Caco-2 (cell line): Measurements from ENCODE around the gene DIP2B. TPM values are rescaled to one million over a fixed set of nuclear protein-coding genes. Genes with fewer than 3 reads are reported as not detected.

Source experiments
- BruUV-seq: library from RNA; stranded (reverse); fragments of 400-500 nt; replicated peaks from 2 replicates; lab custom pipeline; 2021; lab: Mats Ljungman, UMichigan
- CTCF ChIA-PET: fragments of 300-600 bp; sonication (Branson Sonifier 250); formaldehyde crosslinking; loops from one replicate; lab custom pipeline; 2022; ENCODE audit warnings: antibody characterized with exemption; lab: Charles Lee
- POLR2A ChIA-PET: fragments of 300-600 bp; sonication (Branson Sonifier 250); formaldehyde crosslinking; loops from one replicate; lab custom pipeline; 2022; ENCODE audit warnings: antibody characterized with exemption; lab: Charles Lee
- DNase-seq, 2 experiments: peaks; one replicate each; pipeline versions ENCODE4 v3.0.0 to v3.0.0-alpha.2; 2020 to 2022
- H3K27me3 ChIP-seq: replicated peaks from 2 replicates; pipeline ENCODE4 v1.6.0; 2011; ENCODE audit warnings: low read length; ENCODE audit not compliant: control insufficient read depth, insufficient read depth
- H3K36me3 ChIP-seq: 2 replicates; pipeline ENCODE4 v1.5.1; 2011; ENCODE audit warnings: low read length; ENCODE audit not compliant: control insufficient read depth, insufficient read depth
- H3K4me1 ChIP-seq: fragments of 250-450 bp; sonication (Bioruptor Pico); 2 replicates; pipeline ENCODE4 v1.5.1; 2020; ENCODE audit warnings: mild to moderate bottlenecking
- H3K4me3 ChIP-seq: 2 replicates; pipeline ENCODE4 v1.5.1; 2011; ENCODE audit warnings: low read depth, mild to moderate bottlenecking, control low read depth, low read length
- H3K9me3 ChIP-seq: fragments of 250-450 bp; sonication (Bioruptor Pico); 2 replicates; pipeline ENCODE4 v1.5.1; 2020; ENCODE audit warnings: mild to moderate bottlenecking, moderate library complexity
- H3K27ac Mint-ChIP-seq: one replicate; pipeline ENCODE4 v1.8.0; 2022; ENCODE audit warnings: mixed read lengths; ENCODE audit not compliant: unreplicated experiment
- H3K27me3 Mint-ChIP-seq: one replicate; pipeline ENCODE4 v1.8.0; 2022; ENCODE audit warnings: mixed read lengths; ENCODE audit not compliant: insufficient read depth, unreplicated experiment
- H3K36me3 Mint-ChIP-seq: one replicate; pipeline ENCODE4 v1.8.0; 2022; ENCODE audit warnings: mild to moderate bottlenecking, mixed read lengths; ENCODE audit not compliant: insufficient read depth, unreplicated experiment
- H3K4me1 Mint-ChIP-seq: one replicate; pipeline ENCODE4 v1.8.0; 2022; ENCODE audit warnings: low read depth, mixed read lengths; ENCODE audit not compliant: unreplicated experiment
- H3K4me3 Mint-ChIP-seq: one replicate; pipeline ENCODE4 v1.8.0; 2022; ENCODE audit warnings: mild to moderate bottlenecking, moderate library complexity, mixed read lengths; ENCODE audit not compliant: unreplicated experiment
- H3K9me3 Mint-ChIP-seq: one replicate; pipeline ENCODE4 v1.8.0; 2022; ENCODE audit warnings: mixed read lengths; ENCODE audit not compliant: unreplicated experiment
- intact Hi-C: fragments of 100-400 bp; cut with micrococcal nuclease; formaldehyde crosslinking; loops from one replicate; pipeline ENCODE4 v1.10.0; 2022; ENCODE audit not compliant: unreplicated experiment
- total RNA-seq: library from RNA; stranded (reverse); gene quantifications from 2 replicates; pipeline ENCODE4 v1.2.3, GENCODE V29; 2022
- TF ChIP-seq, protein P1 (sequence below), 2 experiments: fragments of 200-600 bp in 1 of 2; IDR thresholded peaks; 1 replicate in 1 of 2; 2 replicates in 1 of 2; pipeline versions ENCODE4 v1.5.1 to v1.8.0; 2011 to 2022; ENCODE audit warnings: antibody characterized with exemption in 1 of 2, control low read depth in 1 of 2, inconsistent platforms in 1 of 2, low read depth in 1 of 2, low read length in 1 of 2, mild to moderate bottlenecking in 1 of 2, moderate library complexity in 1 of 2; ENCODE audit not compliant: insufficient read depth in 1 of 2, severe bottlenecking in 1 of 2, unreplicated experiment in 1 of 2

Gene DIP2B
- total RNA-seq, 1 experiment from 2014 or later: 32.7 TPM

DNA sequence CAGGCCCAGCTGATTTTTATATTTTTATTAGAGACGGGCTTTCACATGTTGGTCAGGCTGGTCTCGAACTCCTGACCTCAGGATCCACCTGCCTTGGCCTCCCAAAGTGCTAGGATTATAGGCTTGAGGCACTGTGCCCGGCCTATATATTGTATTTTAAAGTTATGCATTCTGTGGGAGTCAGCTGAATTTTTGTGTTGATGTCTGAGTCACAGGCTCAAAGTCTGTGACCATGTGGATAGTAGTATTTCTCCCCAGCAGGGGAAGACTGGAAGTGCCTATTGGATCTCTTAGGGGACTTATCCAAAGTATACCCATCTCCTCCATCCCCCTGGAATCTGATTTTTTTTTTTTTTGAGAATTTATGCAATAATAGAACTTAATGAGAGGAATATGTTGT is 215.3 kb downstream of the DIP2B start:
- CTCF ChIA-PET: interaction anchor here (0.6 kb wide), 1 partner anchor 21 kb away, joined by 3 read pairs; no protein-coding TSS in a partner anchor
- no TSS peak for BruUV-seq
- POLR2A ChIA-PET: no interaction called here
- Mint-ChIP-seq H3K4me1 (no peaks in the 10 kb centered on the region), H3K4me3 (no peak overlapping the region), H3K9me3 (no peaks in the 10 kb centered on the region), H3K36me3 (peaks cover 87% of the 10 kb centered on the region), H3K27ac (no peak overlapping the region), H3K27me3 (no peaks in the 10 kb centered on the region)
- H3K4me1 ChIP-seq: no peaks in the 10 kb centered on the region
- TF ChIP-seq, protein P1, sequence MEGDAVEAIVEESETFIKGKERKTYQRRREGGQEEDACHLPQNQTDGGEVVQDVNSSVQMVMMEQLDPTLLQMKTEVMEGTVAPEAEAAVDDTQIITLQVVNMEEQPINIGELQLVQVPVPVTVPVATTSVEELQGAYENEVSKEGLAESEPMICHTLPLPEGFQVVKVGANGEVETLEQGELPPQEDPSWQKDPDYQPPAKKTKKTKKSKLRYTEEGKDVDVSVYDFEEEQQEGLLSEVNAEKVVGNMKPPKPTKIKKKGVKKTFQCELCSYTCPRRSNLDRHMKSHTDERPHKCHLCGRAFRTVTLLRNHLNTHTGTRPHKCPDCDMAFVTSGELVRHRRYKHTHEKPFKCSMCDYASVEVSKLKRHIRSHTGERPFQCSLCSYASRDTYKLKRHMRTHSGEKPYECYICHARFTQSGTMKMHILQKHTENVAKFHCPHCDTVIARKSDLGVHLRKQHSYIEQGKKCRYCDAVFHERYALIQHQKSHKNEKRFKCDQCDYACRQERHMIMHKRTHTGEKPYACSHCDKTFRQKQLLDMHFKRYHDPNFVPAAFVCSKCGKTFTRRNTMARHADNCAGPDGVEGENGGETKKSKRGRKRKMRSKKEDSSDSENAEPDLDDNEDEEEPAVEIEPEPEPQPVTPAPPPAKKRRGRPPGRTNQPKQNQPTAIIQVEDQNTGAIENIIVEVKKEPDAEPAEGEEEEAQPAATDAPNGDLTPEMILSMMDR (IDR thresholded peaks at IDR 0.05; ENCODE audit: insufficient read depth in 1 of 2, low read depth in 1 of 2, low read length in 1 of 2, severe bottlenecking in 1 of 2, unreplicated experiment in 1 of 2): no peak
- H3K9me3 ChIP-seq: no peaks in the 10 kb centered on the region
- no peak for DNase-seq
- intact Hi-C loops: no loop called here
- H3K36me3 ChIP-seq: peaks cover 10% of the 10 kb centered on the region
- no peaks in the 10 kb centered on the region for H3K27me3 ChIP-seq
- H3K4me3 ChIP-seq: no peak overlapping the region

DNA sequence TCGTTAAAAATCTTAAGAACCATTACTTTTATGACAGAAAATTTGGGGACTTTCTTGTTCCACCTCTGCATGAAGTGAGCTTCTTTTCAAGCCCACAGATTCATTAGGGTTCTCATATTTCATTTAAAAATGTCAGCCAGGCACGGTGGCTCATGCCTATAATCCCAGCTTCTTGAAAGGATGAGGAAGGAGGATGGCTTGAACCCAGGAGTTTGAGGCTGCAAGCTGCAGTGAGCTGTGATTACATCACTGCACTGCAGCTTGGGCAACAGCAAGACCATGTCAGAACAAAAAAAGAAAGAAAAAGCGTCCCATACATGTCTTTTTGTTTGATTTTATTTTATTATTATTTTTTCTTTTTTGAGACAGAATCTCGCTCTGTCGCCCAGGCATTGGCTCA is 215.7 kb downstream of the DIP2B start:
- ChIA-PET POLR2A (no interaction called here), CTCF (interaction anchor here (0.6 kb wide), 1 partner anchor 20 kb away, joined by 3 read pairs; no protein-coding TSS in a partner anchor)
- no peaks in the 10 kb centered on the region for H3K27me3 Mint-ChIP-seq
- H3K36me3 Mint-ChIP-seq: peaks cover 86% of the 10 kb centered on the region
- DNase-seq: no peak
- no peaks in the 10 kb centered on the region for H3K4me1 ChIP-seq
- no TSS peak for BruUV-seq
- H3K36me3 ChIP-seq: peaks cover 8% of the 10 kb centered on the region
- TF ChIP-seq, protein P1 (IDR thresholded peaks at IDR 0.05; ENCODE audit: insufficient read depth in 1 of 2, low read depth in 1 of 2, low read length in 1 of 2, severe bottlenecking in 1 of 2, unreplicated experiment in 1 of 2): no peak
- no peak overlapping the region for H3K27ac Mint-ChIP-seq
- no peaks in the 10 kb centered on the region for H3K9me3 Mint-ChIP-seq
- intact Hi-C loops: no loop called here
- H3K27me3 ChIP-seq: no peaks in the 10 kb centered on the region
- no peak overlapping the region for H3K4me3 Mint-ChIP-seq
- H3K4me3 ChIP-seq: no peak overlapping the region
- H3K4me1 Mint-ChIP-seq: no peaks in the 10 kb centered on the region
- H3K9me3 ChIP-seq: no peaks in the 10 kb centered on the region

DNA sequence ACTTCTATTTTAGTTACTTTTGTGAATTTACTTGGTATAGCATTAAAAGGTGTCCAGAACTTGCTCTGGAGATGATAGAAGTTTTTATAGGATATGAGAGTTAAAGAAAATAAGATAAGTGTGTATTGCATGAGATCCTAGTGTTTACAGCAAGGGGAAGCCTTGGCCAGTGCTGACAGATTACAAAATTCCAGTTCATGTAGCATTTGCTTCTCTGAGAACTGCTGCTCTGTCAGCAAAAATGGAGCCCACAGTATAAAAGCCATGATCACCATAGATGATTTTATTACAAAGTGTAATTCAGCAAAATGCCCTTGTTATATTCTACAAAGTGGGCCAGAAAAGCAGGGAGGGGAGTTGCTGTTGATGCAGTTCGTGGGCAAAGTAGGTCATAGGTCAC is 219.1 kb downstream of the DIP2B start:
- ChIA-PET CTCF (no interaction called here), POLR2A (no interaction called here)
- Histone ChIP-seq H3K4me3 (no peak overlapping the region), H3K4me1 (no peaks in the 10 kb centered on the region), H3K36me3 (peaks cover 5% of the 10 kb centered on the region), H3K9me3 (no peaks in the 10 kb centered on the region), H3K27me3 (no peaks in the 10 kb centered on the region)
- Mint-ChIP-seq H3K9me3 (no peaks in the 10 kb centered on the region), H3K36me3 (peaks cover 67% of the 10 kb centered on the region), H3K4me3 (no peak overlapping the region), H3K4me1 (no peaks in the 10 kb centered on the region), H3K27me3 (no peaks in the 10 kb centered on the region), H3K27ac (no peak overlapping the region)
- intact Hi-C loops: no loop called here
- no TSS peak for BruUV-seq
- no peak for DNase-seq
- TF ChIP-seq, protein P1 (IDR thresholded peaks at IDR 0.05; ENCODE audit: insufficient read depth in 1 of 2, low read depth in 1 of 2, low read length in 1 of 2, severe bottlenecking in 1 of 2, unreplicated experiment in 1 of 2): no peak
